Loucy (cell line): ENCODE measurements around the gene ZBTB16.

Source experiments
- H2AFZ ChIP-seq: fragments of 200-600 bp; sonication (generic); 2 replicates; pipeline ENCODE4 v1.6.0; 2016; ENCODE audit warnings: antibody characterized with exemption, mild to moderate bottlenecking, low read length, moderate library complexity
- H3F3A ChIP-seq: fragments of 200-600 bp; 2 replicates; pipeline ENCODE4 v1.6.0; 2016; ENCODE audit warnings: antibody characterized with exemption, low read depth, mild to moderate bottlenecking
- H3K27me3 ChIP-seq: fragments of 200-600 bp; sonication (generic); 2 replicates; pipeline ENCODE4 v1.6.1; 2014; ENCODE audit warnings: low read length, mild to moderate bottlenecking; ENCODE audit not compliant: insufficient read depth, poor library complexity, severe bottlenecking
- H3K36me3 ChIP-seq: fragments of 200-600 bp; sonication (generic); 2 replicates; pipeline ENCODE4 v1.6.1; 2016; ENCODE audit warnings: low read length; ENCODE audit not compliant: insufficient read depth
- H3K4me1 ChIP-seq: fragments of 200-600 bp; sonication (generic); 2 replicates; pipeline ENCODE4 v1.5.1; 2014; ENCODE audit warnings: low read length, mild to moderate bottlenecking; ENCODE audit not compliant: insufficient read depth, poor library complexity, severe bottlenecking
- H3K4me2 ChIP-seq: fragments of 200-600 bp; sonication (generic); 2 replicates; pipeline ENCODE4 v1.6.0; 2014; ENCODE audit warnings: antibody characterized with exemption, low read length, low read depth, mild to moderate bottlenecking; ENCODE audit not compliant: poor library complexity, severe bottlenecking
- H3K4me3 ChIP-seq: fragments of 200-600 bp; sonication (generic); 2 replicates; pipeline ENCODE4 v1.5.1; 2014; ENCODE audit warnings: low read length, mild to moderate bottlenecking, mixed read lengths; ENCODE audit not compliant: poor library complexity, severe bottlenecking
- H3K79me2 ChIP-seq: fragments of 200-600 bp; sonication (generic); 2 replicates; pipeline ENCODE4 v1.6.1; 2014; ENCODE audit warnings: low read length; ENCODE audit not compliant: insufficient read depth
- H3K9ac ChIP-seq: fragments of 200-600 bp; sonication (generic); 2 replicates; pipeline ENCODE4 v1.6.0; 2014; ENCODE audit warnings: mild to moderate bottlenecking, low read depth, low read length, moderate library complexity; ENCODE audit not compliant: poor library complexity, severe bottlenecking
- H3K9me2 ChIP-seq: fragments of 200-600 bp; sonication (generic); replicated peaks from 2 replicates; pipeline ENCODE4 v1.6.1; 2016; ENCODE audit warnings: low read depth, low read length, mixed read lengths
- H3K9me3 ChIP-seq: fragments of 200-600 bp; sonication (generic); 2 replicates; pipeline ENCODE4 v1.6.1; 2014; ENCODE audit warnings: mild to moderate bottlenecking, antibody characterized with exemption, low read length, low read depth; ENCODE audit not compliant: insufficient read depth
- H4K20me1 ChIP-seq: fragments of 200-600 bp; sonication (generic); 2 replicates; pipeline ENCODE4 v1.6.0; 2014; ENCODE audit warnings: antibody characterized with exemption, low read length, mild to moderate bottlenecking; ENCODE audit not compliant: insufficient read depth, poor library complexity, severe bottlenecking
- CTCF ChIP-seq: fragments of 200-600 bp; sonication (generic); conservative IDR thresholded peaks from 2 replicates; pipeline ENCODE4 v1.5.1; 2014; ENCODE audit warnings: mild to moderate bottlenecking, antibody characterized with exemption, low read length
- EZH2phosphoT487 ChIP-seq: fragments of 200-600 bp; IDR thresholded peaks from 2 replicates; pipeline ENCODE4 v1.6.1; 2018; ENCODE audit warnings: antibody characterized with exemption, mild to moderate bottlenecking, moderate library complexity, borderline replicate concordance

ZBTB16 gene

DNA sequence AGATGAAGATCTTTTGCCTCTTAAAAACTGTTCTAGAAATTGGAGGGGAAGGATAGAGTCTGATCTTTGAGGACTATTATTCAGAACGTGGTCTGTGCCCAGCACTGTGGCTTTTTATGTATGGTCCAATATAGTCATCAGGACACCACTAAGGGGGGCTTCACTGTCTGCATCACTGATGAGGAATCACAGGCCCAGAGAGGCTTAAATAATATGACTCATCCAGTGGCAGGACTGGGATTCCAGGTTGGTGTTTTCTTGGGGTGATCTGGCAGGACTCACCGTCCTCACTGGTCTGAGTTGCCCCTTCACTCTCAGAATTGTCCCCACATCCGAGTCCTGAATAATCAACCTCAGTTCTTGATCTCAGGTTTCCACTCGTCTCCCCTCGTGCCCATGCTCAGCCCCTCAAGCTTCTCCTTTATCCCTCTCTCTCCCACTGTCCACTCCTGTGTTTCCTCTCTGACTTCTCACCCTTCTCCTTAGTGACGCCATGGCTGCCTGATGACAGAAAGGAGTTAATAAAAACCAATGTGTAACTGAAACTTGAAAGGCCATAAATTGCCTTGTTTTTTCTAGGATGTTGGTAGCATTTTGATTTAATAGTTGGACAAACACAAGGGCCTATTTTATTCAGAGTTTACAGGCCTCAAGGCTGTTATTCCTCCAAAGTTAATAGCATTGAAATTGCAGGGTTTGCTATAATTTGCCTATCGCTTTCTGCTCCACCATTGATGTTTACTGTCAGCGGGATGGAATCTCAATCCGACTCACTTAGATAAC lies 141.0 kb downstream of the ZBTB16 start:
- no peaks in the 10 kb centered on the region for H3K9me3 ChIP-seq
- peaks cover 18% of the 10 kb centered on the region for H3K4me1 ChIP-seq
- H3K4me2 ChIP-seq, result no peak overlapping the region
- no peaks in the 10 kb centered on the region for H3K79me2 ChIP-seq
- TF ChIP-seq EZH2phosphoT487 (no peak), CTCF (no peak)
- no peaks in the 10 kb centered on the region for H3F3A ChIP-seq
- no peak overlapping the region for H3K4me3 ChIP-seq
- no peaks in the 10 kb centered on the region for H3K9me2 ChIP-seq
- H3K36me3 ChIP-seq, result no peaks in the 10 kb centered on the region
- H3K27me3 ChIP-seq, result no peaks in the 10 kb centered on the region
- no peak overlapping the region for H2AFZ ChIP-seq
- H3K9ac ChIP-seq, result no peak overlapping the region
- no peaks in the 10 kb centered on the region for H4K20me1 ChIP-seq

DNA sequence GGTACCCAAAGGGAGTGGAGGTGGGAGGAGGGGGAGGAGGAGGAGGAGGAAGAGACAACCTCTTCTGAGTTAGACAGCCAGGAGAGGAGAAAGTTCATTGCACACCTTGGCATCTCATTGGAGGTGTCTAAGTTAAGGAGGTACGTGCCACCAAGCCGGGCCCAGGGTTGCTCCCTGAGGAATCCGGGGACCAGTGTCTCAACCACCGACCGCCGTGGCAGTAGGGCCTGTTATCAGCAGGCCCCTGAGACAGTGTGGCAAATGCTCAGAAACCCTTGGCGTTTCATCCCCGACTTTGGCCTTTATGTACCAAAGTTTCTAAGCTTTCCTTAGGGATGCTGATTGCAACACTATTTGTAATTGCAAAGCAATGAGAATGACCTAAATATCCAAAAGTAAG lies 141.7 kb downstream of the ZBTB16 start:
- H3K9me2 ChIP-seq, result no peaks in the 10 kb centered on the region
- H3K9ac ChIP-seq, result no peak overlapping the region
- no peaks in the 10 kb centered on the region for H3K36me3 ChIP-seq
- H3K27me3 ChIP-seq, result no peaks in the 10 kb centered on the region
- no peaks in the 10 kb centered on the region for H3K9me3 ChIP-seq
- H3K4me3 ChIP-seq, result no peak overlapping the region
- no peaks in the 10 kb centered on the region for H3F3A ChIP-seq
- no peaks in the 10 kb centered on the region for H4K20me1 ChIP-seq
- no peaks in the 10 kb centered on the region for H3K79me2 ChIP-seq
- H3K4me1 ChIP-seq, result peaks cover 17% of the 10 kb centered on the region
- no peak overlapping the region for H3K4me2 ChIP-seq
- TF ChIP-seq EZH2phosphoT487 (no peak), CTCF (no peak)
- H2AFZ ChIP-seq, result no peak overlapping the region

DNA sequence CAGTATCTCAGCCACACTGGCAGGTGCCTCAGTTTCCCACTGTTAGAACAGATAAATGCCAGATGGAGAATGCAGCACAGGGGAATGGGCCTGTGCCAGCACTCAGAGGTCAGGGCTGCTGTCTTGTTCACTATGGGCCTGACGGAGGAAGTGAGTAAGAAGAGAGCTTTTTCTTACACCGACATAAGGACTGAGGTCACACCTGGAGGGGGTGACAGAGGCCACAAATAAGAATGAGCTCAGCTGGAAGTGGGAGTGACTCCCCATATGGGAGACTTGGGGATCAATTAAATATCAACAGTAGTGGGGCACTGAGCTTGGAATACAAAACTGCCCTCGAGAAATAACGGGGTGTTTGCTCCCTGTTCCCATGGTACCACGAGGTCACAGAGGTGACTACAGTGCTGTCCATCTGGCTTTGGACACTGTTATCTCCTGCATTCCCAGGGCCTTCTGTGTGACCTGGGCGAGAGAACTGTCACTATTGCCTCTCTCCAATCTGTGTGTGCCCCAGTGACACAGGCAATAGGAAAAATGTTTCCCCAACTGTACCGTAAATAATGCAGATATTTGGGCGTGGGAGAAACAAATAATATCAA lies 142.6 kb downstream of the ZBTB16 start:
- Histone ChIP-seq H3K79me2 (no peaks in the 10 kb centered on the region), H3K27me3 (no peaks in the 10 kb centered on the region), H3K4me1 (peaks cover 18% of the 10 kb centered on the region), H4K20me1 (no peaks in the 10 kb centered on the region), H3K9me2 (no peaks in the 10 kb centered on the region), H3K4me3 (no peak overlapping the region), H2AFZ (no peak overlapping the region), H3F3A (no peaks in the 10 kb centered on the region), H3K36me3 (no peaks in the 10 kb centered on the region), H3K9ac (no peak overlapping the region), H3K4me2 (no peak overlapping the region), H3K9me3 (no peaks in the 10 kb centered on the region)
- TF ChIP-seq EZH2phosphoT487 (no peak), CTCF (no peak)
